Spleen (tissue), 11 donors: ENCODE data around the gene PYGO1. TPM values are rescaled to one million over a fixed set of nuclear protein-coding genes. Genes with fewer than 3 reads are reported as not detected.
A peak's percentile ranks its signal among the peaks of the same experiment; 100 is the strongest.

Experiments
- DNase-seq: peaks from one replicate; pipeline ENCODE4 v3.0.0-alpha.2; 2020
- H3K27ac ChIP-seq, 8 donors: fragments of 200-600 bp; sonication (generic) in 7 of 8; 1 replicate in 4 of 8; 2 replicates in 4 of 8; pipeline versions ENCODE4 v1.5.0 to v1.8.0; 2016 to 2021; ENCODE audit warnings: inconsistent platforms in 4 of 8, mild to moderate bottlenecking in 4 of 8, moderate library complexity in 1 of 8
- H3K27me3 ChIP-seq, 7 donors: fragments of 200-600 bp; sonication (generic) in 6 of 7; replicated peaks in 1 of 7; 1 replicate in 4 of 7; 2 replicates in 3 of 7; pipeline versions ENCODE4 v1.5.0 to v1.8.0; 2016 to 2021; ENCODE audit warnings: inconsistent platforms in 3 of 7, mild to moderate bottlenecking in 1 of 7
- H3K36me3 ChIP-seq, 6 donors: fragments of 200-600 bp; sonication (generic) in 5 of 6; 1 replicate in 4 of 6; 2 replicates in 2 of 6; pipeline versions ENCODE4 v1.5.0 to v1.8.0; 2016 to 2021; ENCODE audit warnings: inconsistent platforms in 2 of 6
- H3K4me1 ChIP-seq, 6 donors: fragments of 200-600 bp; sonication (generic) in 5 of 6; 1 replicate in 3 of 6; 2 replicates in 3 of 6; pipeline versions ENCODE4 v1.5.0 to v1.8.0; 2016 to 2021; ENCODE audit warnings: inconsistent platforms in 3 of 6
- H3K4me3 ChIP-seq, 8 donors: fragments of 200-600 bp; sonication (generic) in 7 of 8; 1 replicate in 4 of 8; 2 replicates in 4 of 8; pipeline versions ENCODE4 v1.5.0 to v1.8.0; 2016 to 2021; ENCODE audit warnings: inconsistent platforms in 4 of 8, mild to moderate bottlenecking in 4 of 8, moderate library complexity in 2 of 8
- H3K9me3 ChIP-seq, 8 donors: fragments of 200-600 bp; sonication (generic) in 7 of 8; 1 replicate in 4 of 8; 2 replicates in 4 of 8; pipeline versions ENCODE4 v1.5.0 to v1.8.0; 2016 to 2021; ENCODE audit warnings: inconsistent platforms in 4 of 8
- POLR2A ChIP-seq, 3 donors: fragments of 450-650 bp; IDR thresholded peaks; one replicate each; pipeline ENCODE4 v1.5.1; 2017; ENCODE audit warnings: antibody characterized with exemption in 3 of 3, mild to moderate bottlenecking in 1 of 3
- POLR2AphosphoS5 ChIP-seq, 3 donors: sonication (generic); formaldehyde crosslinking; IDR thresholded peaks; one replicate each; pipeline ENCODE4 v1.5.1; 2017; ENCODE audit warnings: antibody characterized with exemption in 3 of 3
- whole genome bisulfite sequencing, 5 donors: extraction: QIAGEN DNeasy Blood & Tissue Kit in 3 of 5; methylation state at CpG; one replicate each; pipeline versions ENCODE4 v1.1.5 to v1.1.7; 2013 to 2018; 5-methylcytosine and 5-hydroxymethylcytosine counted together
- intact Hi-C: fragments of 100-400 bp; cut with DNase I; formaldehyde crosslinking; loops from one replicate; pipeline ENCODE4 v1.15.0; 2023; ENCODE audit warnings: low total_unique reads
- polyA plus RNA-seq, 3 donors: library from polyadenylated mRNA; stranded (reverse); fragments of 200-250 nt; gene quantifications; one replicate each; pipeline ENCODE4 v1.2.1, GENCODE V29; 2013
- total RNA-seq, 7 donors: library from RNA; depleted of rRNA in 3 of 7; stranded (reverse); fragments of >200 nt in 3 of 7; fragmentation: NEBNext Ultra II Directional in 4 of 7; extraction: Animal tissue kit (Norgen Biotek cat#: 25700) in 4 of 7; gene quantifications; one replicate each; pipeline versions ENCODE4 v1.1.0 to v1.2.1, GENCODE V29; 2016 to 2021
- TF ChIP-seq, protein P1 (sequence below), 11 experiments: fragments of 200-600 bp in 7 of 11; fragments of 450-650 bp in 4 of 11; sonication (generic) in 4 of 11; IDR thresholded peaks in 8 of 11; conservative IDR thresholded peaks in 3 of 11; 1 replicate in 7 of 11; 2 replicates in 4 of 11; pipeline versions ENCODE4 v1.4.0 to v1.8.0; 2016 to 2021; ENCODE audit warnings: antibody characterized with exemption in 11 of 11, inconsistent platforms in 4 of 11, mild to moderate bottlenecking in 1 of 11
- donor health status: healthy with polysubstance abuse.
- donor health status: DM: no; HTN: no; CAD: no; lungs with moderate emphysema.
- donor health status: DM: no; HTN: no; CAD: no.
- donor health status: Bipolar disorder and iron deficiency.
- donor health status: healthy.
- donor health status: DM: no; HTN: no; CAD: no.
- donor health status: DM: yes; HTN: yes; CAD: no.

The PYGO1 gene
- total and polyA plus RNA-seq, 10 donors: 0.11 to 1.5 (median 0.94) TPM

DNA sequence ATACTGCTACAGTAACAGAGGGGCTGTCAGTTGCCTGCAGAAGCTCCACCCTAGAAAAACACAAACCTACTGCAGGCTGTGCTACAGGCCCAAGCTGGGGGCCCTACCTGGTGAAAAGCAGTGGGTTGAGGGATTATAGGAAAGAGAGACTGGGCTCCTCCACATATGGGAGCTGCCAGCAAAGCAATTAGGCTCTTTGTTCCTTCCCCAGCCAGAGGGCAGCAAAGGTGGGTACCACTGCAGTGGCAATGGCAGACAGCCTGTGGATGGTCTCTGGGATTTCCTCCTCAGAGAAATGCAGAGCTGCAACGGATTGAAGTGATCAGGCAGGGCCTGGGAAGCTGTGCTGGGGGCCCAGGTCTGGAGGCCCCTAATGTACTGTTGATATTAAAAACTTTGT, 61.0 kb downstream of the PYGO1 start:
- TF ChIP-seq, protein P1, sequence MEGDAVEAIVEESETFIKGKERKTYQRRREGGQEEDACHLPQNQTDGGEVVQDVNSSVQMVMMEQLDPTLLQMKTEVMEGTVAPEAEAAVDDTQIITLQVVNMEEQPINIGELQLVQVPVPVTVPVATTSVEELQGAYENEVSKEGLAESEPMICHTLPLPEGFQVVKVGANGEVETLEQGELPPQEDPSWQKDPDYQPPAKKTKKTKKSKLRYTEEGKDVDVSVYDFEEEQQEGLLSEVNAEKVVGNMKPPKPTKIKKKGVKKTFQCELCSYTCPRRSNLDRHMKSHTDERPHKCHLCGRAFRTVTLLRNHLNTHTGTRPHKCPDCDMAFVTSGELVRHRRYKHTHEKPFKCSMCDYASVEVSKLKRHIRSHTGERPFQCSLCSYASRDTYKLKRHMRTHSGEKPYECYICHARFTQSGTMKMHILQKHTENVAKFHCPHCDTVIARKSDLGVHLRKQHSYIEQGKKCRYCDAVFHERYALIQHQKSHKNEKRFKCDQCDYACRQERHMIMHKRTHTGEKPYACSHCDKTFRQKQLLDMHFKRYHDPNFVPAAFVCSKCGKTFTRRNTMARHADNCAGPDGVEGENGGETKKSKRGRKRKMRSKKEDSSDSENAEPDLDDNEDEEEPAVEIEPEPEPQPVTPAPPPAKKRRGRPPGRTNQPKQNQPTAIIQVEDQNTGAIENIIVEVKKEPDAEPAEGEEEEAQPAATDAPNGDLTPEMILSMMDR (IDR thresholded peaks at IDR 0.05 in 8 of 11, conservative IDR thresholded peaks at IDR 0.05 in 3 of 11): no peak
- TF ChIP-seq POLR2AphosphoS5 (IDR thresholded peaks at IDR 0.05) (no peak), POLR2A (IDR thresholded peaks at IDR 0.05) (no peak)
- 71 to 100% (median 76%) methylated on average over 1 of the region's 1 CpG for WGBS, 5 donors
- Histone ChIP-seq H3K27me3 (peaks cover 0 to 14% (median 0%) of the 10 kb centered on the region in 7 donors), H3K27ac (no peak overlapping the region), H3K4me3 (no peak overlapping the region), H3K4me1 (no peaks in the 10 kb centered on the region), H3K9me3 (no peaks in the 10 kb centered on the region), H3K36me3 (no peaks in the 10 kb centered on the region)
- no peak for DNase-seq
- intact Hi-C loops: no loop called here

DNA sequence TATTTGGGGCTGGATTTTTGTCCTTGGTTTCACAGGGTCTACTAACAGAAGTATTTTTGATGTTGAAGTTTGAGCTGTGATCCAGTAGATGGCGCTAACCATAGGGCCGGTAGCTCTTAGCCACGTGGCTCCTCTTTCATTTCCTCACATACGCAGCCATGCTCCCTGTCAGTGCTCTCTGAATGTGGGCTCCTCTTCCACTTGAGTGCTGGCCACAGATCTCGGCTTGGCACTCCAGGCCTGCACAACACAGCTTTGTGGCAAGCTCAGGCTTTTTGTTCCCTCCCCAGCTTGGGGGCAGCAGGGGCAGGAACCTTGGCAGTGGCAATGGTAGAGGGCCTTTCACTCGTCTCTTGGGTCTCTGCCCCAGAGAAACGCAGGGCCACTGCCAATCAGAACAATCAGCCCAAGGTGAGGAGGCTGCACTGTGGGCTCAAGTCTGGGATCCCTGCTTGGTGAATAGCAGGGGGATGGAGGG, 61.5 kb downstream of the PYGO1 start:
- Histone ChIP-seq H3K36me3 (no peaks in the 10 kb centered on the region), H3K27me3 (peaks cover 0 to 14% (median 0%) of the 10 kb centered on the region in 7 donors), H3K27ac (no peak overlapping the region), H3K9me3 (no peaks in the 10 kb centered on the region), H3K4me3 (no peak overlapping the region), H3K4me1 (no peaks in the 10 kb centered on the region)
- DNase-seq: no peak
- intact Hi-C loops: no loop called here
- WGBS, 5 donors: 35 to 39% (median 36%) methylated on average over 7 of the region's 7 CpGs
- TF ChIP-seq, protein P1 (IDR thresholded peaks at IDR 0.05 in 8 of 11, conservative IDR thresholded peaks at IDR 0.05 in 3 of 11): peak in 5 of 11 experiments; percentile 19 to 48 (median 42)
- TF ChIP-seq POLR2AphosphoS5 (IDR thresholded peaks at IDR 0.05): no peak

DNA sequence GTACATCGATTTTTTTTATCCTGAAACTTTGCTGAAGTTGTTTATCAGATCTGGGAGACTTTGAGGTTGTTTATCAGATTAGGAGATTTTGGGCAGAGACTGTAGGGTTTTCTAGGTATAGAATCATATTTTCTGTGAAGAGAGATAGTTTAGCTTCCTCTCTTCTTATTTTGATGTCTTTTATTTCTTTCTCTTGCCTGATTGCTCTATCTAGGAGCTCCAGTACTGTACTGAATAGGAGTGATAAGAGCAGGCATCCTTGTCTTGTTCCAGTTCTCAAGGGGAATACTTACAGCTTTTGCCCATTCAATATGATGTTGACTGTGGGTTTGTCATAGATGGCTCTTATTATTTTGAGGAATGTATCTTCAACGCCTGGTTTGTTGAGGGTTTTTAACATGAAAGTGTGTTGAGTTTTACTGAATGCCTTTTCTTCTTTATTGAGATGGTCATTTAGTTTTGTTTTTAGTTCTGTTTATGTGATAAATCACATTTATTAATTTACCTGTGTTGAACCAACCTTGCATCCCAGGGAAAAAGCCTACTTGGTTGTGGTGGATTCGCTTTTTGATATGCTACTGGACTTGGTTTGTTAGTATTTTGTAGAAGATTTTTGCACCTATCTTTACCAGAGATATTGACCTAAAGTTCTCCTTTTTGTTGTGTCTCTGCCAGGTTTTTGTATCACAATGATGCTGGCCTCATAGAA, 65.2 kb downstream of the PYGO1 start:
- DNase-seq: no peak
- TF ChIP-seq, protein P1 (IDR thresholded peaks at IDR 0.05 in 8 of 11, conservative IDR thresholded peaks at IDR 0.05 in 3 of 11): no peak
- TF ChIP-seq POLR2AphosphoS5 (IDR thresholded peaks at IDR 0.05): no peak
- no peak for TF ChIP-seq POLR2A (IDR thresholded peaks at IDR 0.05)
- intact Hi-C loops: no loop called here
- 75 to 93% (median 89%) methylated on average over 3 of the region's 3 CpGs for WGBS, 5 donors
- Histone ChIP-seq H3K36me3 (no peaks in the 10 kb centered on the region), H3K9me3 (no peaks in the 10 kb centered on the region), H3K27me3 (peaks cover 0 to 14% (median 0%) of the 10 kb centered on the region in 7 donors), H3K4me3 (no peak overlapping the region), H3K27ac (no peak overlapping the region), H3K4me1 (no peaks in the 10 kb centered on the region)

DNA sequence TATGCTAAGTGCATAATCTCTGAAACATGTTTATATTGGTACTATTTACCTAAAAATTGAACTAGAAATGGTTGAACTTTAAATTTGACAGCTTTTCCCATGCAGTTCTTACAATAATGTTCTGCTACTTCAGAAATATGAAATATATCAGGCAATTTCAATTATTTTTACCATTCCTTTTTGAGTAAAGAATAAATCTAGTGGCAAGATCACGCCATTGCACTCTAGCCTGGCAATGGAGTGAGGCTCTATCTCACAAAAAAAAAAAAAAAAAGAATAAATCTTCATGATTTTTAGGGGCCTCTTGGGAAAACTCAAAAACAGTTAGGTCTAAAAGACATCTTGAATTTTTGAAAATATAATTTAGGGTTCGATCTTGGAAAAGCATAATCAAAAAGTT, 69.5 kb downstream of the PYGO1 start:
- Histone ChIP-seq H3K4me3 (no peak overlapping the region), H3K36me3 (no peaks in the 10 kb centered on the region), H3K27me3 (peaks cover 0 to 1% (median 0%) of the 10 kb centered on the region in 7 donors), H3K27ac (no peak overlapping the region), H3K4me1 (no peaks in the 10 kb centered on the region), H3K9me3 (no peaks in the 10 kb centered on the region)
- DNase-seq: no peak
- TF ChIP-seq POLR2A (IDR thresholded peaks at IDR 0.05) (no peak), POLR2AphosphoS5 (IDR thresholded peaks at IDR 0.05) (no peak)
- TF ChIP-seq, protein P1 (IDR thresholded peaks at IDR 0.05 in 8 of 11, conservative IDR thresholded peaks at IDR 0.05 in 3 of 11): no peak
- intact Hi-C loops: no loop called here
- WGBS, 5 donors: 77 to 93% (median 85%) methylated on average over 2 of the region's 2 CpGs
